WTC11 (cell line): ENCODE measurements around the gene KIF19. TPM values are rescaled to one million over a fixed set of nuclear protein-coding genes. Genes with fewer than 3 reads are reported as not detected.

ENCODE experiments used
- ATAC-seq: fragments of 200-7000 bp; cut with Tn5 transposase; 2 replicates; pipeline ENCODE4 v1.10.0; 2021; ENCODE audit warnings: mild to moderate bottlenecking, moderate library complexity
- CTCF ChIA-PET: fragments of 300-600 bp; sonication (Branson Sonifier 250); formaldehyde crosslinking; loops from one replicate; lab custom pipeline; 2021; ENCODE audit warnings: antibody characterized with exemption; lab: Charles Lee
- POLR2A ChIA-PET: fragments of 350-600 bp; sonication (Branson Sonifier 250); formaldehyde crosslinking; loops from one replicate; lab custom pipeline; 2021; ENCODE audit warnings: antibody characterized with exemption; lab: Charles Lee
- DNase-seq: peaks from one replicate; pipeline ENCODE4 v3.0.0; 2021; ENCODE audit warnings: low spot score
- H3K27ac Mint-ChIP-seq: 2 replicates; pipeline ENCODE4 v1.8.0; 2021; ENCODE audit warnings: mixed read lengths
- H3K27me3 Mint-ChIP-seq: 2 replicates; pipeline ENCODE4 v1.8.0; 2021; ENCODE audit warnings: low read depth, mild to moderate bottlenecking, moderate library complexity, mixed read lengths
- H3K36me3 Mint-ChIP-seq: 2 replicates; pipeline ENCODE4 v1.8.0; 2021; ENCODE audit warnings: mixed read lengths
- H3K4me1 Mint-ChIP-seq: 2 replicates; pipeline ENCODE4 v1.8.0; 2022; ENCODE audit warnings: mixed read lengths
- H3K4me3 Mint-ChIP-seq: 2 replicates; pipeline ENCODE4 v1.8.0; 2021; ENCODE audit warnings: mild to moderate bottlenecking, moderate library complexity, mixed read lengths
- H3K9me3 Mint-ChIP-seq: 2 replicates; pipeline ENCODE4 v1.8.0; 2021; ENCODE audit warnings: mixed read lengths
- AR ChIP-seq: fragments of 250-450 bp; sonication (Bioruptor Pico); IDR thresholded peaks from 2 replicates; pipeline ENCODE4 v1.9.0; 2021; ENCODE audit warnings: mild to moderate bottlenecking
- ATF1 ChIP-seq: sonication (generic); formaldehyde crosslinking; IDR thresholded peaks from 2 replicates; pipeline ENCODE4 v1.8.1; 2023; ENCODE audit warnings: mild to moderate bottlenecking, moderate library complexity, missing genetic modification reagents
- E2F1 ChIP-seq: sonication (generic); formaldehyde crosslinking; IDR thresholded peaks from 2 replicates; pipeline ENCODE4 v1.8.0; 2022; ENCODE audit warnings: mild to moderate bottlenecking, missing genetic modification reagents
- E2F5 ChIP-seq: sonication (generic); formaldehyde crosslinking; IDR thresholded peaks from 2 replicates; pipeline ENCODE4 v1.8.1; 2022; ENCODE audit warnings: mild to moderate bottlenecking, moderate library complexity, missing genetic modification reagents
- ESRRA ChIP-seq: sonication (generic); formaldehyde crosslinking; IDR thresholded peaks from 2 replicates; pipeline ENCODE4 v1.8.1; 2022; ENCODE audit warnings: mild to moderate bottlenecking, missing genetic modification reagents, borderline replicate concordance
- FOXK1 ChIP-seq: sonication (generic); formaldehyde crosslinking; IDR thresholded peaks from 2 replicates; pipeline ENCODE4 v1.8.0; 2022; ENCODE audit warnings: mild to moderate bottlenecking, moderate library complexity, missing genetic modification reagents
- FOXP1 ChIP-seq: sonication (generic); formaldehyde crosslinking; IDR thresholded peaks from 2 replicates; pipeline ENCODE4 v1.8.0; 2022; ENCODE audit warnings: missing genetic modification reagents, mild to moderate bottlenecking, moderate library complexity, borderline replicate concordance
- PRDM15 ChIP-seq: sonication (generic); formaldehyde crosslinking; IDR thresholded peaks from 2 replicates; pipeline ENCODE4 v1.8.0; 2022; ENCODE audit warnings: missing genetic modification reagents
- SMAD3 ChIP-seq: sonication (generic); formaldehyde crosslinking; IDR thresholded peaks from 2 replicates; pipeline ENCODE4 v1.8.0; 2022; ENCODE audit warnings: missing genetic modification reagents, mild to moderate bottlenecking, borderline replicate concordance
- SP1 ChIP-seq: sonication (generic); formaldehyde crosslinking; conservative IDR thresholded peaks from 2 replicates; pipeline ENCODE4 v1.8.1; 2022; ENCODE audit warnings: missing genetic modification reagents
- ZMAT4 ChIP-seq: fragments of 250-450 bp; sonication (Bioruptor Pico); IDR thresholded peaks from 2 replicates; pipeline ENCODE4 v1.9.0; 2021; ENCODE audit warnings: mild to moderate bottlenecking
- ZNF219 ChIP-seq: sonication (generic); formaldehyde crosslinking; IDR thresholded peaks from 2 replicates; pipeline ENCODE4 v1.8.0; 2023; ENCODE audit warnings: missing genetic modification reagents, mild to moderate bottlenecking, borderline replicate concordance
- ZNF317 ChIP-seq: sonication (generic); formaldehyde crosslinking; IDR thresholded peaks from 2 replicates; pipeline ENCODE4 v1.8.1; 2023; ENCODE audit warnings: low read depth, mild to moderate bottlenecking, moderate library complexity, missing genetic modification reagents, borderline replicate concordance
- ZNF416 ChIP-seq: fragments of 250-450 bp; sonication (Bioruptor Pico); IDR thresholded peaks from 2 replicates; pipeline ENCODE4 v1.9.0; 2021; ENCODE audit warnings: mild to moderate bottlenecking, inconsistent platforms
- ZNF423 ChIP-seq: fragments of 250-450 bp; sonication (Bioruptor Pico); IDR thresholded peaks from 2 replicates; pipeline ENCODE4 v2.1.2; 2022; ENCODE audit warnings: mild to moderate bottlenecking, moderate library complexity
- ZNF425 ChIP-seq: fragments of 250-450 bp; sonication (Bioruptor Pico); conservative IDR thresholded peaks from 2 replicates; pipeline ENCODE4 v1.9.0; 2021; ENCODE audit warnings: mild to moderate bottlenecking
- total RNA-seq: library from RNA; stranded (reverse); gene quantifications from 3 replicates; pipeline ENCODE4 v1.2.3, GENCODE V29; 2021
- TF ChIP-seq, protein P1 (sequence below): sonication (generic); formaldehyde crosslinking; IDR thresholded peaks from 2 replicates; pipeline ENCODE4 v1.8.1; 2023; ENCODE audit warnings: mild to moderate bottlenecking, missing genetic modification reagents, borderline replicate concordance
- TF ChIP-seq, protein P2 (sequence below): fragments of 250-450 bp; sonication (Bioruptor Pico); IDR thresholded peaks from 2 replicates; pipeline ENCODE4 v1.8.0; 2021; ENCODE audit warnings: mild to moderate bottlenecking

The KIF19 gene
- total RNA-seq, 1 experiment from 2014 or later = 0.44 TPM

DNA sequence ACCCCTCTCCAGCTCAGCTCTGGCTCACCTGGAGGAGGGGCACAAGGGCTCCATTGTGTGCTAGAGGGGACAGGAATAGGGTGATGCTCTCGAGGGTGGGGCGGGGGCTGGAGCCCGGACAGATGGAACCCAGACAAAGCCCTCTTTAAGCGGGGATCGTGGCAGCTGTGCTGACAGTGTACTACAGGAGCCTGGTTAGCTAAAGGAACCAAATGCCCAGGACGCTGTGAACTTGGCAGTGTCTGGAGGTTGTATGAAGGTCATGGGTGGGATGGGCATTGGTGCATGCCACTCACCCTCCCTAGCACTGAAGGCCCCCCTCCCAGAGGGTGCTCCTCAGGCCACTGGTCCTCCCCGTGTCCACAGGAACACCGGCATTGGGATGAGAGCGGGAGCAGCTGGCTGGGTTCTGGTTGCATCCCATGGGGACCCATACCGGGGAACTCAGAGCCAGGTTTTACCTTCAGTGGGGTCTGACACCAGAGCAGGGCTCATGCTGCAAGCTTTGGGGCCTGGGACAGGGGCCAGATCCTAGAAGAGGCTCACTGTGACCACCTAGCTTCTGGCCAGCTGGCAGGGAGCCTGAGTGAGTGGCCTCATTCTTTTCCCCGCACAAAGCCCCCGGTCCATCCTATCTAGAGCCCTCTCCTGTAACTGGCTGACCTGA, 11.9 kb downstream of the KIF19 start (continued):
- TF ChIP-seq, protein P1, sequence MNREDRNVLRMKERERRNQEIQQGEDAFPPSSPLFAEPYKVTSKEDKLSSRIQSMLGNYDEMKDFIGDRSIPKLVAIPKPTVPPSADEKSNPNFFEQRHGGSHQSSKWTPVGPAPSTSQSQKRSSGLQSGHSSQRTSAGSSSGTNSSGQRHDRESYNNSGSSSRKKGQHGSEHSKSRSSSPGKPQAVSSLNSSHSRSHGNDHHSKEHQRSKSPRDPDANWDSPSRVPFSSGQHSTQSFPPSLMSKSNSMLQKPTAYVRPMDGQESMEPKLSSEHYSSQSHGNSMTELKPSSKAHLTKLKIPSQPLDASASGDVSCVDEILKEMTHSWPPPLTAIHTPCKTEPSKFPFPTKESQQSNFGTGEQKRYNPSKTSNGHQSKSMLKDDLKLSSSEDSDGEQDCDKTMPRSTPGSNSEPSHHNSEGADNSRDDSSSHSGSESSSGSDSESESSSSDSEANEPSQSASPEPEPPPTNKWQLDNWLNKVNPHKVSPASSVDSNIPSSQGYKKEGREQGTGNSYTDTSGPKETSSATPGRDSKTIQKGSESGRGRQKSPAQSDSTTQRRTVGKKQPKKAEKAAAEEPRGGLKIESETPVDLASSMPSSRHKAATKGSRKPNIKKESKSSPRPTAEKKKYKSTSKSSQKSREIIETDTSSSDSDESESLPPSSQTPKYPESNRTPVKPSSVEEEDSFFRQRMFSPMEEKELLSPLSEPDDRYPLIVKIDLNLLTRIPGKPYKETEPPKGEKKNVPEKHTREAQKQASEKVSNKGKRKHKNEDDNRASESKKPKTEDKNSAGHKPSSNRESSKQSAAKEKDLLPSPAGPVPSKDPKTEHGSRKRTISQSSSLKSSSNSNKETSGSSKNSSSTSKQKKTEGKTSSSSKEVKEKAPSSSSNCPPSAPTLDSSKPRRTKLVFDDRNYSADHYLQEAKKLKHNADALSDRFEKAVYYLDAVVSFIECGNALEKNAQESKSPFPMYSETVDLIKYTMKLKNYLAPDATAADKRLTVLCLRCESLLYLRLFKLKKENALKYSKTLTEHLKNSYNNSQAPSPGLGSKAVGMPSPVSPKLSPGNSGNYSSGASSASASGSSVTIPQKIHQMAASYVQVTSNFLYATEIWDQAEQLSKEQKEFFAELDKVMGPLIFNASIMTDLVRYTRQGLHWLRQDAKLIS (CRISPR knock-in tag) = no peak
- TF ChIP-seq ZNF416 = no peak
- TF ChIP-seq, protein P2, sequence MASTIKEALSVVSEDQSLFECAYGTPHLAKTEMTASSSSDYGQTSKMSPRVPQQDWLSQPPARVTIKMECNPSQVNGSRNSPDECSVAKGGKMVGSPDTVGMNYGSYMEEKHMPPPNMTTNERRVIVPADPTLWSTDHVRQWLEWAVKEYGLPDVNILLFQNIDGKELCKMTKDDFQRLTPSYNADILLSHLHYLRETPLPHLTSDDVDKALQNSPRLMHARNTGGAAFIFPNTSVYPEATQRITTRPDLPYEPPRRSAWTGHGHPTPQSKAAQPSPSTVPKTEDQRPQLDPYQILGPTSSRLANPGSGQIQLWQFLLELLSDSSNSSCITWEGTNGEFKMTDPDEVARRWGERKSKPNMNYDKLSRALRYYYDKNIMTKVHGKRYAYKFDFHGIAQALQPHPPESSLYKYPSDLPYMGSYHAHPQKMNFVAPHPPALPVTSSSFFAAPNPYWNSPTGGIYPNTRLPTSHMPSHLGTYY (CRISPR knock-in tag) = no peak
- TF ChIP-seq SMAD3 (CRISPR knock-in tag) = no peak
- TF ChIP-seq ZNF219 = no peak

DNA sequence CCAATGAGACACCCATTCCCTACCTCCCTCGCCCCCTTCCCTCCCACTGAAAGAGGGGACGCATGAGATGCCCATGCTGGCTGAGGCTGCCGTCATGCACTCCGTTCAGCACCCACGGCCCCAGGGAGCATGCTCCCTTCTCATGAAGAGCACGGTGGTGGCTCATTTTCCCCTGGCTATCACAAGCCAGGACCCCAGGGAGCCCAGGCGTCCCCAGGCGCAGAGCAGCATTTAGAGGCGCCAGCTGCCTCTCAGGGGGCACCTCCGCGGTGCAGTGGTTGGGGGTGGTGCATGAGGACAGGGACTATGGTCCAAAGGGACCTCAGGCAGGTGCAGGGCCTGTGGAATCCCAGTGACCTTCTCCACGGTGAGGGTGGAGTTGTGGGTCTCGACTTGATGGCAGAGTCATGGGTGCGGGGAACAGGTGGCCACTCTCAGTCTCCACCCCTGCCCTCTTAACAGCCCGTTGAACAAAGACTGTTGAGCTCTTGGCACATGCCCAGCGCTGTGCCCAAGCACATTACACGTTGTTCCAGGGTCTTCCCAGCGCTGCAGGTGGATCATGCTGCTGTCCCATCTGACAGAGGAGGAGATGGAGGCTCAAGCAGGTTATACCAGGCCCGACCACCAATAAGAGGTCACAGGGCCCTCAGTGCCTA, 13.6 kb downstream of the KIF19 start:
- no peak for ATAC-seq
- H3K4me3 Mint-ChIP-seq = no peak overlapping the region
- H3K9me3 Mint-ChIP-seq = no peaks in the 10 kb centered on the region
- H3K36me3 Mint-ChIP-seq = no peaks in the 10 kb centered on the region
- no peak for DNase-seq
- TF ChIP-seq AR (no peak), ATF1 (CRISPR knock-in tag) (no peak), E2F1 (CRISPR knock-in tag) (no peak), ZNF317 (CRISPR knock-in tag) (no peak), PRDM15 (CRISPR knock-in tag) (no peak), FOXP1 (no peak), ZNF425 (CRISPR knock-in tag) (no peak), SP1 (CRISPR knock-in tag) (no peak), FOXK1 (CRISPR knock-in tag) (no peak), E2F5 (no peak), ESRRA (CRISPR knock-in tag) (no peak), ZNF423 (CRISPR knock-in tag) (no peak), ZMAT4 (CRISPR knock-in tag) (no peak)
- TF ChIP-seq, all 79 proteins: peak for 0
- Mint-ChIP-seq H3K27ac (no peak overlapping the region), H3K4me1 (peaks cover 11% of the 10 kb centered on the region), H3K27me3 (no peaks in the 10 kb centered on the region)
- CTCF ChIA-PET = no interaction called here
- POLR2A ChIA-PET = no interaction called here
